Hematopoietic multipotent progenitor cell treated with erythropoietin and hydrocortisone succinate and interleukin-3 and kit ligand, for 6 days (in vitro differentiated cells): Measurements from ENCODE around the gene ZACN.
A peak's percentile ranks its signal among the peaks of the same experiment; 100 is the strongest.

Experiments used
- DNase-seq: peaks from one replicate; pipeline ENCODE4 v3.0.0-alpha.2; 2015

Gene ZACN

GRCh38 chr17:76106703-76107102 lies 27.7 kb downstream of the ZACN start:
- no peak for DNase-seq

DNA sequence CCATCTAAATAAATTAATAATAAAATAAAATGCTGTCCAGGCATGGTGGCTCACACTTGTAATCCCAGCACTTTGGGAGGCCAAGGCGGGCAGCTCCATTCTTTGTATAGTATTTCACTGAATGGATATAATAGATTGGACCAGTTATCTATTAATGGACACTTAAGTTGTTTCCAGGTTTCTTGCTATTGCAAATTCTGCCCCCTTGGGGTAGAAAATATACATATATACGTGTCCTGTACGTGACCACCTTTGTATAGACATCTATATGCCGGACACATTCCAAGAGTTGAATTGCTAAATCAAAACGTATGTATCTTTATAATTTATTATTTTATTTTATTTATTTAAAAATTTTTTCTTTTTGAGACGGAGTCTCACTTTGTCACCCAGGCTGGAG lies 28.5 kb downstream of the ZACN start:
- DNase-seq, result peak; percentile 73

DNA sequence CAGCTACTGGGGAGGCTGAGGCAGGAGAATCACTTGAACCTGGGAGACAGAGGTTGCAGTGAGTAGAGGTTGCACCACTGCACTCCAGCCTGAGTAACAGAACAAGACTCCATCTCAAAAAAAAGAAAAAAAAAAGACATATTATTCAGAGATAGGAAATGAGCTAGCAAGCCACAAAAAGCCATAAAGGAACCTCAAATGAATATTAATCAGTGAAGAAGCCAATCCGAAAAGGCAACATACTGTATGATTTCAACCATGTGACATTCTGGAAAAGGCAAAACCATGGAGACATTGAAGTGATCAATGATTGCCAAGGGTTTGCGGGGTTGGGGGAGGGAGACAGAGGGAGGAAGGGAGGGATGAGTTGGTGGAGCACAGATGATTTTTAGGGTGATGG lies 33.0 kb downstream of the ZACN start:
- no peak for DNase-seq

DNA sequence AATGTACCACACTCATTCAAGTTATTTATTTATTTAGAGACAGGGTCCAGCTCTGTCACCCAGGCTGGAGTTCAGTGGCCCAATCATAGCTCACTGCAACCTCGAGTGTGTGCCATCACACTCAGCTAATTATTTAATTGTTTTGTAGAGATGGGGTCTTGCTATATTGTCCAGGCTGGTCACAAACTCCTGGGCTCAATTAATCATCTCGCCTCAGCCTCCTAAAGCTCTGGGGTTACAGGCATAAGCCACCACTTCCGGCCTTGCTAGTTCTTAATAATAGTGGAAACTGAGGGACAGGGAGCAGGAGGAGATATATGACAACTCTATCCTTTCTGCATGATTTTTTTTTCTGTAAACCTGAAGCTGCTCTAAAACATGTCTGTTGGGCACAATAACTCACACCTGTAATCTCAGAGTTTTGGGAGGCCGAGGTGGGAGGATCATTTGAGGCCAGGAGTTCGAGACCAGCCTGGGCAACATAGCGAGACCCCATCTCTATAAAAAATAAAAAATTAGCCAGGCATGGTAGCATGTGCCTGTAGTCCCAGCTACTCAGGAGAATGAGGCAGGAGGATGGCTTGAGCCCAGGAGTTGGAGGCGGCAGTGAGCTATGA lies 36.3 kb downstream of the ZACN start:
- DNase-seq, result no peak

DNA sequence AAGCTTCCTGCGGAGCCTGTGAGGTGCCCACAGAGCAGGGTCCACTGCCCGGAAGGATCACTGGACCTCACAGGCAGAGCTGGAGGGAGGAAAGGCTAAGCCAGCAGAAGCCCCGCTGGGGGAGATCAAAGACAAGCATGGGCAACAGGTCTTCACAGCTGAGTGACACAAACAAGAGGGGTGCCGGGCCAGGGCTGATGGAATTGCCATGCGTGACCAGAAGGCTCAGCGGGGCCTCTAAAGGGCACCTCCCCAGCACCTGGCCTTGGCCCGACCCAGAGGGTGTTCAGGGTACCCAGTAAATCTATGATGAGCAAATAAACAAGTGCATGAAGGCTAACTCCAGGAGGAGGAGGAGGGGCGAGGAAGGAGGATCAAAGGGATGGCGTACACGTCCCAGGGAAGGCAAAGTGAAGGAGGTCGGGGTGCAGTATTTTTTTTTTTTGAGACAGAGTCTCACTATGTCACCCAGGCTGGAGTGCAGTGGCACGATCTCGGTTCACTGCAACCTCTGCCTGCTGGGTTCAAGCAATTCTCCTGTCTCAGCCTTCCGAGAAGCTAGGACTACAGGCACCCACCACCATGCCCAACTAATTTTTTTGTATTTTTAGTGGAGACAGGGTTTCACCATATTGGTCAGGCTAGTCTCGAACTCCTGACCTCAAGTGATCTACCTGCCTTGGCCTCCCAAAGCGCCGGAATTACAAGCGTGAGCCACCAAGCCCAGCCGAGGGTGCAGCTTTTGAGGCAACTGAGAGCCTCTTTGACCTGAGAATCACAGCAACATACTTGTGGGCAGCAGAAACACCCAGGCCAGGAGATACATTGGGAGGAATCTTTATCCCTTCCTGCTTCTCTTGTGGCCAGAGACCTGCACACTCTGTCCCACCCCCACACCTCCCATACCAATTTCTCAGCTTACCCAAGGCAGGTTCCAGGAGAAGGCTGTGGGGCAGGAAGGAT lies 40.7 kb downstream of the ZACN start:
- no peak for DNase-seq

- DNase-seq, result peak; percentile 25
These were observed 41.7 kb downstream of the ZACN start for GRCh38 chr17:76120658-76121008.

GRCh38 chr17:76121932-76122430 lies 43.0 kb downstream of the ZACN start:
- DNase-seq, result peak; percentile 45

- DNase-seq, result no peak
These were observed 43.6 kb downstream of the ZACN start for GRCh38 chr17:76122431-76123190.

- DNase-seq, result no peak
These were observed 44.2 kb downstream of the ZACN start for GRCh38 chr17:76123191-76123499.

- DNase-seq, result no peak
These were observed 45.0 kb downstream of the ZACN start for GRCh38 chr17:76123749-76124581.

GRCh38 chr17:76124582-76125390 lies 45.8 kb downstream of the ZACN start:
- DNase-seq, result peak; percentile 52

DNA sequence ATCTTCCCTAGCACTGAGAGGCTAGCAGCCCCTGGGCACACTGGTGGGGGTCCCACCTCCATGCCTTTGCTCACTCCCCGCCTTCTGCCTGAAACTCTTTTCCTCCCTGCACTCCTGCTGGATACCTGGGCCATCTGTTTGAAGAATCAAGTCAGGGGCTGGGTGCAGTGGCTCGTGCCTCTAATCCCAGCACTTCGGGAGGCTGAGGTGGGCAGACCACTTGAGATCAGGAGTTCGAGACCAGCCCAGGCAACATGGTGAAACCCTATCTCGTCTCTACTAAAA lies 46.4 kb downstream of the ZACN start:
- no peak for DNase-seq

- DNase-seq, result no peak
These were observed 46.9 kb downstream of the ZACN start for GRCh38 chr17:76125922-76126321.

- no peak for DNase-seq
These were observed 51.5 kb downstream of the ZACN start for GRCh38 chr17:76130473-76130872.

GRCh38 chr17:76131051-76131691 lies 52.2 kb downstream of the ZACN start:
- no peak for DNase-seq

DNA sequence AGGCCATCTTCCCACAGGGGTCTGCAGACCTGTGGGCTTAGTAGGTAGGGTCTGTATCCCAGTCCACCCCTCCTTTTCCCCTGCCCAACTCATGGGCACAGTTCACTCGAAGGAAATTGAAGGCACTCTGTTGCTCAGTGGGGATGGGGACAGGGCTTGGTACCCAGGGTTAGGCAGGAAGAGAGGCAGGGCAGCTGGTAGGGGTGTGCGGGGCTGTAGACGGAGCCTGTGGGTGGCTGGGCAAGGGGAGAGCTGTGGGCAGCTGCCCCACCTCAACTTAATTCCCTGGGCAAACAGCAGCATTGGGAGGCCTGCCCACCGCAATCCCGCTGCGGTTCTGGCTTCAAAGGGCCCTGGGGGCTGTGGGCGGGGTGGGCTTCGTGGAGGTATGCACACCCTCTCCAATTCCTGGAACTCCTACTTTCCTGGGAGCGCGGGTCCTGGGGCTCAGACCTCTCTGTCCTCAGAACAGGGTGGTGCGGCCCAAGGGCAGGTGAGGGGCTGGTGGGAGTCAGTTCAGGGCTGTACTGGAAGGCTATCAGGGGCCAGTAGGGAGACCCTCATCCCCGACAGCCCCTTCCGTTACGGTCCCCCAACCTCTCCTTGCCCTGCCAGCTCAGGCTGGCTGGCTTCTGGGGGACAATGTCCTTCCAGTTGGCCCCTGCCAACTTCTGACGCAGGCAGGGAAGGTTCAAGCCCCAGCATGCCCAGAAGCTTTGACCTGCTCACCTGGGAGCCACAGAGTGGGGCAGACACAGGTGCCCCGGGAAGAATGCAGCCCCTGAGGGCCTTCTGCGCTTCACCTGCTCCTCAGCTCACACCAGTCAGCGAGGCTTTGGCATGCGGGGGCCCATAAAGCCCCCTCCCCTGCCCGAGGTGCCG lies 53.0 kb downstream of the ZACN start:
- no peak for DNase-seq
